Measurements from ENCODE around the gene P2RX1. TPM values are rescaled to one million over a fixed set of nuclear protein-coding genes. Genes with fewer than 3 reads are reported as not detected.

P2RX1 gene
- polyA plus RNA-seq, 1 experiment = 0.05 TPM

DNA sequence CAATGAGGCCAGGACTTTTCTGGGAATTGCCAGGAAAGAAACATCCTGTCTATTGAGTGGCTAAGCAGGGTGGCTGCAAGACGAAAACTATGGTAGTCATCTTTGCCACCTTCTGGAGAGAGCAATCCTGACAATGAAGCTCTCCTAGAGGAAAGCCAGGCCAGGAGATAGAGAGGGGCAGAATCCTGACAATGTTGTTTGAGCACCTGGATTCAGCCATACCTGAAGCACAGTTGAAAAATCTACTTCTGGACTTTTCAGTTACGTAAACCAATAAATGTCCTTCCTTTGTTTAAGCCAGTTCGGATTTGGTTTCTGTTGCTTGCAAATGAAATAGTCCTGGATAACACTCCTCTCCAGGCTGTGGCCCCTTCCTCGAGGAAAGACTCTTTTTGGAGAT, 9.4 kb downstream of the P2RX1 start:
- CTCF ChIA-PET = interaction anchor here (1.2 kb wide), 1 partner anchor 61 kb away, joined by 4 read pairs; the partner anchor contains the start of gene NCBP3
- POLR2A ChIA-PET = no interaction called here
- no peak overlapping the region for H3K27ac ChIP-seq (ENCODE audit: low read depth, low read length)
- no peak for DNase-seq (ENCODE audit: low read depth, low spot score)
- H3K9me3 ChIP-seq (ENCODE audit: control insufficient read depth, insufficient read depth, low read length) = peaks cover 3% of the 10 kb centered on the region; the same call in 1 of the 2 replicates
- H3K27me3 ChIP-seq (ENCODE audit: control insufficient read depth, insufficient read depth, low read length) = peaks cover 7% of the 10 kb centered on the region
- TF ChIP-seq, protein P1, sequence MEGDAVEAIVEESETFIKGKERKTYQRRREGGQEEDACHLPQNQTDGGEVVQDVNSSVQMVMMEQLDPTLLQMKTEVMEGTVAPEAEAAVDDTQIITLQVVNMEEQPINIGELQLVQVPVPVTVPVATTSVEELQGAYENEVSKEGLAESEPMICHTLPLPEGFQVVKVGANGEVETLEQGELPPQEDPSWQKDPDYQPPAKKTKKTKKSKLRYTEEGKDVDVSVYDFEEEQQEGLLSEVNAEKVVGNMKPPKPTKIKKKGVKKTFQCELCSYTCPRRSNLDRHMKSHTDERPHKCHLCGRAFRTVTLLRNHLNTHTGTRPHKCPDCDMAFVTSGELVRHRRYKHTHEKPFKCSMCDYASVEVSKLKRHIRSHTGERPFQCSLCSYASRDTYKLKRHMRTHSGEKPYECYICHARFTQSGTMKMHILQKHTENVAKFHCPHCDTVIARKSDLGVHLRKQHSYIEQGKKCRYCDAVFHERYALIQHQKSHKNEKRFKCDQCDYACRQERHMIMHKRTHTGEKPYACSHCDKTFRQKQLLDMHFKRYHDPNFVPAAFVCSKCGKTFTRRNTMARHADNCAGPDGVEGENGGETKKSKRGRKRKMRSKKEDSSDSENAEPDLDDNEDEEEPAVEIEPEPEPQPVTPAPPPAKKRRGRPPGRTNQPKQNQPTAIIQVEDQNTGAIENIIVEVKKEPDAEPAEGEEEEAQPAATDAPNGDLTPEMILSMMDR (IDR thresholded peaks at IDR 0.05; ENCODE audit: low read depth, low read length) = no peak
- no peak overlapping the region for H3K4me3 ChIP-seq (ENCODE audit: low read depth, low read length)

DNA sequence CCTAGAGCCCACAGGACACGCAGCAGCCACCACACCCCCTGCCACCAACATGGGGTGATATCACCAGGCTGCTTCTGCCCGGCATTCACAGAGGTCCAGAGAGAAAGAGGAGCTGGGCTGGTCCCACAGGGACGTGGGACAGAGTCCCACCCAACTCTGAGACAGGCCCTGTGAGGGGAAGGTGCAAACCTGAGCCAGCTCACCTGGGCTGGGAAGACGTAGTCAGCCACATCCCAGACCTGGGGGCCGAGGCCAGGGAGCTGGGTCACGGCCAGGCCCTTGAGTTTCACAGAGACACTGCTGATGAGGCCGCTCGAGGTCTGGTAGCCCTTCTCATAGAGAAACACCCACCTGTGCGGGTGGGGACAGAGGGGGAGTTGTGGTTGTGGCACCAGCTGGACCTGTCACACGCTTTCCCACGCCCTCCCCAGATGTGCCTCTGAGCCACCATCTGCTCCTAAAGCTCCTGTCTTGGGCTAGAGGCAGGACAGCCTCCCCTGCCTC, 11.2 kb downstream of the P2RX1 start:
- Histone ChIP-seq H3K4me3 (ENCODE audit: low read depth, low read length) (no peak overlapping the region), H3K27me3 (ENCODE audit: control insufficient read depth, insufficient read depth, low read length) (peaks cover 5% of the 10 kb centered on the region), H3K9me3 (ENCODE audit: control insufficient read depth, insufficient read depth, low read length) (no peaks in the 10 kb centered on the region; the same call in 1 of the 2 replicates), H3K27ac (ENCODE audit: low read depth, low read length) (no peak overlapping the region)
- ChIA-PET CTCF (interaction anchor here (0.6 to 2.9 kb wide), 2 partner anchors 8 to 59 kb away, joined by 3 to 24 read pairs; partner anchors contain the start of gene NCBP3), POLR2A (no interaction called here)
- DNase-seq (ENCODE audit: low read depth, low spot score) = no peak
- TF ChIP-seq, protein P1 (IDR thresholded peaks at IDR 0.05; ENCODE audit: low read depth, low read length) = no peak

DNA sequence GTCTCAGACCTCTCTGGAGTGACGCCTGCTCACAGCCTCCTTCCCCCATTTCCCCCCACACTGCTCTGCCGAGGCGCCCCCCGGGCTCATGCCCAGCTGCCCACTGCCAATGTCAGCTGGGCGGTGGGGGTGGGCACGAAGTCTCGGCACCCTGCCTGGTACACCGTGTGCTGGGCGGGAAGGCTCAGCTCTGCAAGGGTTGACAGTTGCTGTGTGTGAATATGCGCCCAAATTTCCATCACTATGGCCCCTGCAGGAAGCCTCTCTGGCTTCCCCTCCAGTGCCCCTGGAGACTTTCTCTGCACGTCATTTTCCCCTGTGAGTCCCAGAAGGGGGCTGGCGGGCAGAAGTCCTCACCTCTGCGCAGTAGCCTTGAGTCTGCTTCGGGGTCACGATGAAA, 11.8 kb downstream of the P2RX1 start:
- H3K4me3 ChIP-seq (ENCODE audit: low read depth, low read length) = no peak overlapping the region
- POLR2A ChIA-PET = no interaction called here
- no peak overlapping the region for H3K27ac ChIP-seq (ENCODE audit: low read depth, low read length)
- H3K27me3 ChIP-seq (ENCODE audit: control insufficient read depth, insufficient read depth, low read length) = peaks cover 4% of the 10 kb centered on the region
- no peak for DNase-seq (ENCODE audit: low read depth, low spot score)
- CTCF ChIA-PET = interaction anchor here (2.9 kb wide), 1 partner anchor 9 kb away, joined by 24 read pairs; no protein-coding TSS in a partner anchor
- TF ChIP-seq, protein P1 (IDR thresholded peaks at IDR 0.05; ENCODE audit: low read depth, low read length) = no peak
- no peaks in the 10 kb centered on the region; the same call in 1 of the 2 replicates for H3K9me3 ChIP-seq (ENCODE audit: control insufficient read depth, insufficient read depth, low read length)

DNA sequence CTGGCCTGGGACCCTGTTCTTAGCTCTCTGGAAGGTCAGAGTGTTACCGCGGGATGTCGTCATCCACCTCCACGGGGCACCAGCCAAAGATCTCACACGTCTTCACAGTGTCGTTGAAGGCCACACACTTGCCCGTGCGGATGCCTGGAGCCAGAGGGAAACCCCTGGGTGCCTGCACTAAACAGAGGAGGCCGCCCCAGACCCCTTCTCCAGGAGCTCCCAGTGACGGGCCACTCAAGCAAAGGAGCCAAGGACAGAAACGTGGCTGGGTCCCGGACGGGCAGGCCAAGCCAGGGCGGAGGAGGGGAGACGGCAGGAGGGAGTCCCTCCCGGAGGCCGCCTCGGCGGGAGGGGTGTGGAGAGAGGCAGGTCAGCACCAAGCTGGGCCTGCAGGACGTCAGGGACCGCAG, 12.4 kb downstream of the P2RX1 start:
- no peak overlapping the region for H3K27ac ChIP-seq (ENCODE audit: low read depth, low read length)
- TF ChIP-seq, protein P1 (IDR thresholded peaks at IDR 0.05; ENCODE audit: low read depth, low read length) = no peak
- H3K9me3 ChIP-seq (ENCODE audit: control insufficient read depth, insufficient read depth, low read length) = no peaks in the 10 kb centered on the region; the same call in 1 of the 2 replicates
- CTCF ChIA-PET = interaction anchor here (2.9 kb wide), 1 partner anchor 10 kb away, joined by 24 read pairs; no protein-coding TSS in a partner anchor
- POLR2A ChIA-PET = no interaction called here
- no peak overlapping the region for H3K4me3 ChIP-seq (ENCODE audit: low read depth, low read length)
- peaks cover 4% of the 10 kb centered on the region for H3K27me3 ChIP-seq (ENCODE audit: control insufficient read depth, insufficient read depth, low read length)
- DNase-seq (ENCODE audit: low read depth, low spot score) = no peak

DNA sequence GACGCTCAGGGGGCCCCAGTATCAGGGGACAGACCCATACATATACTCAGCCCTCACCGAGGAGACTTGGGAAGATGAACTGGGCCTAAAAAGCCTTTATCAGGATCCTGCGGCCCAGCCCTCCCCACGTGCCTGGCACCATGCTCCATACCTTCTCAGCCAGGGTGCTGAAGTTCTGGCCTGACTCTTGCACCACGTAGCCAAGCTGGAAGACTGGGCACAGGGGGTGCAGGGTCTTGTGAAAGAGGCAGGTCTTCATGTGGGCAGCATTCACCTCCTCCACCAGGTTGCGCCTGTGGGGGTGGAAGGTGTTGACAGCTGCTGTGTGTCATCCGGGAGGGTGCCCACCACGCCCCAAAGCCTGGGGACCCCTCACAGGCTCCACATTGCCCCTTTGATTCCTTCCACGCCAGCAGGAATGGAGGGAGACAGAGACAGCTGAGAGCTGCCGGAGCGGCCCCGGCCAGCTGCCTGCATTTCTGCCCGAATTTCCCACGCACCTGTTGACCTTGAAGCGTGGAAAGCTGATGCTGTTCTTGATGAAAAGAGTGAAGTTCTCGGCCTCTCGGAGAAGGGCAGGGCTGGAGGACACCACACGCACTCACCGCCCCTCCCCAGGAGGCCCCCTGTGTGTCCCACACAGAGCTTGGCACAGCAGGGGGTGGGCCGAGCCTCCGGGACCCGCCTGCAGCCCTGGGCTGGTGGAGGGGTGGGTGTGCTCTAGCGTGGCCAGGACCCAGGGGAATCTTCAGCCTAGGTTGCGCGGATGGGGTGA, 13.0 kb downstream of the P2RX1 start:
- Histone ChIP-seq H3K4me3 (ENCODE audit: low read depth, low read length) (no peak overlapping the region), H3K27ac (ENCODE audit: low read depth, low read length) (no peak overlapping the region), H3K9me3 (ENCODE audit: control insufficient read depth, insufficient read depth, low read length) (no peaks in the 10 kb centered on the region; the same call in 1 of the 2 replicates), H3K27me3 (ENCODE audit: control insufficient read depth, insufficient read depth, low read length) (peaks cover 4% of the 10 kb centered on the region)
- no peak for DNase-seq (ENCODE audit: low read depth, low spot score)
- TF ChIP-seq, protein P1 (IDR thresholded peaks at IDR 0.05; ENCODE audit: low read depth, low read length) = no peak
- POLR2A ChIA-PET = interaction anchor here (0.6 kb wide), 1 partner anchor 239 kb away, joined by 3 read pairs; no protein-coding TSS in a partner anchor
- CTCF ChIA-PET = interaction anchor here (2.9 to 3.1 kb wide), 2 partner anchors 10 to 11 kb away, joined by 24 read pairs; no protein-coding TSS in a partner anchor

Measured in AG04450 (cell line).